ENCODE results near the gene STT3A.

DNA sequence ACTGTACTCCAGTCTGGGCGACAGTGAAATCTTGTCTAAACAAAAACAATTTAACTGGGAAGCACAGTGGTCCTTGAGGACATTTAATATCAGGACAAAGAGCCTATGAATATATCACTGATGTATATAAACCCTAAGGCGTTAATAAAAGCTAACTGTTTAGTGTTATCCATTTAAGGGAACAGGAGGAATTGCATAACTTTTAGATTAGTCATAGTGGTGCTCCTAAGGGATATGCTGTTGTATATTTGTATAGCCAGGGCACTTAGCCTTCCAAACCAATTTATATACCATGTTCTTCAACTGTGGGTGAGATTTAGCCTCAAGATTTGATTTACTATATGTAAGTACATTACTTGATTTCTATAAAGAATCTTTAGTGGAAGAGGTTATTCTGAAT is 29.3 kb downstream of the STT3A start:
- TF ChIP-seq, protein P1, sequence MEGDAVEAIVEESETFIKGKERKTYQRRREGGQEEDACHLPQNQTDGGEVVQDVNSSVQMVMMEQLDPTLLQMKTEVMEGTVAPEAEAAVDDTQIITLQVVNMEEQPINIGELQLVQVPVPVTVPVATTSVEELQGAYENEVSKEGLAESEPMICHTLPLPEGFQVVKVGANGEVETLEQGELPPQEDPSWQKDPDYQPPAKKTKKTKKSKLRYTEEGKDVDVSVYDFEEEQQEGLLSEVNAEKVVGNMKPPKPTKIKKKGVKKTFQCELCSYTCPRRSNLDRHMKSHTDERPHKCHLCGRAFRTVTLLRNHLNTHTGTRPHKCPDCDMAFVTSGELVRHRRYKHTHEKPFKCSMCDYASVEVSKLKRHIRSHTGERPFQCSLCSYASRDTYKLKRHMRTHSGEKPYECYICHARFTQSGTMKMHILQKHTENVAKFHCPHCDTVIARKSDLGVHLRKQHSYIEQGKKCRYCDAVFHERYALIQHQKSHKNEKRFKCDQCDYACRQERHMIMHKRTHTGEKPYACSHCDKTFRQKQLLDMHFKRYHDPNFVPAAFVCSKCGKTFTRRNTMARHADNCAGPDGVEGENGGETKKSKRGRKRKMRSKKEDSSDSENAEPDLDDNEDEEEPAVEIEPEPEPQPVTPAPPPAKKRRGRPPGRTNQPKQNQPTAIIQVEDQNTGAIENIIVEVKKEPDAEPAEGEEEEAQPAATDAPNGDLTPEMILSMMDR (IDR thresholded peaks at IDR 0.05), result no peak
- TF ChIP-seq POLR2AphosphoS5 (IDR thresholded peaks at IDR 0.05) (no peak), POLR2A (IDR thresholded peaks at IDR 0.05) (no peak)
